PC-3 (cell line): ENCODE data around the gene CIB4.

Experiments
- CTCF ChIP-seq: fragments of 300-600 bp; sonication (generic); conservative IDR thresholded peaks from 2 replicates; pipeline ENCODE4 v1.5.1; 2017; ENCODE audit warnings: antibody characterized with exemption, low read depth, mild to moderate bottlenecking, low read length
- EZH2 ChIP-seq: fragments of 300-600 bp; sonication (generic); IDR thresholded peaks from one replicate; pipeline ENCODE4 v1.6.1; 2017; ENCODE audit warnings: antibody characterized with exemption, mild to moderate bottlenecking, low read length; ENCODE audit not compliant: unreplicated experiment
- EZH2phosphoT487 ChIP-seq: fragments of 300-600 bp; sonication (generic); IDR thresholded peaks from 2 replicates; pipeline ENCODE4 v1.6.1; 2018; ENCODE audit warnings: mild to moderate bottlenecking, antibody characterized with exemption, low read length, borderline replicate concordance

GRCh38 chr2:26682155-26682554, 41.0 kb upstream of the CIB4 start:
- TF ChIP-seq CTCF (no peak), EZH2 (no peak), EZH2phosphoT487 (no peak)
